Neuronal stem cell (in vitro differentiated cells): ENCODE data around the gene THBS4.

ENCODE experiments used
- DNase-seq: peaks from one replicate; pipeline ENCODE4 v3.0.0-alpha.2; 2013; ENCODE audit warnings: low spot score
- H2AFZ ChIP-seq: one replicate; pipeline ENCODE4 v1.6.1; 2013; ENCODE audit warnings: mild to moderate bottlenecking, low read length, inconsistent platforms
- H2AK5ac ChIP-seq: 2 replicates; pipeline ENCODE4 v1.6.1; 2013; ENCODE audit warnings: low read depth, mild to moderate bottlenecking, inconsistent platforms, low read length, moderate library complexity, mixed read lengths
- H2BK120ac ChIP-seq: 2 replicates; pipeline ENCODE4 v1.6.1; 2013; ENCODE audit warnings: low read depth, mild to moderate bottlenecking, inconsistent platforms, low read length, moderate library complexity, mixed read lengths
- H2BK12ac ChIP-seq: one replicate; pipeline ENCODE4 v1.6.1; 2013; ENCODE audit warnings: low read length, inconsistent platforms
- H2BK15ac ChIP-seq: 2 replicates; pipeline ENCODE4 v1.6.1; 2013; ENCODE audit warnings: mild to moderate bottlenecking, low read length, inconsistent platforms, mixed read lengths
- H2BK5ac ChIP-seq: one replicate; pipeline ENCODE4 v1.6.1; 2013; ENCODE audit warnings: inconsistent platforms, mild to moderate bottlenecking, low read length, moderate library complexity
- H3K14ac ChIP-seq: one replicate; pipeline ENCODE4 v1.6.1; 2013; ENCODE audit warnings: low read length, inconsistent platforms
- H3K18ac ChIP-seq: 2 replicates; pipeline ENCODE4 v1.6.1; 2013; ENCODE audit warnings: low read length, inconsistent platforms
- H3K23ac ChIP-seq: 2 replicates; pipeline ENCODE4 v1.6.1; 2013; ENCODE audit warnings: low read depth, mild to moderate bottlenecking, mixed read lengths, low read length, inconsistent platforms; ENCODE audit not compliant: poor library complexity
- H3K27ac ChIP-seq: replicated peaks from 3 replicates; pipeline ENCODE4 v1.5.1; 2013; ENCODE audit warnings: low read length, inconsistent platforms
- H3K27me3 ChIP-seq, 3 experiments: 2 replicates each; pipeline ENCODE4 v1.6.1; 2013; ENCODE audit warnings: low read length in 3 of 3, mild to moderate bottlenecking in 2 of 3, inconsistent platforms in 1 of 3, low read depth in 1 of 3, mixed read lengths in 1 of 3, moderate library complexity in 1 of 3; ENCODE audit not compliant: control insufficient read depth in 3 of 3, insufficient read depth in 3 of 3
- H3K36me3 ChIP-seq, 2 donors: replicated peaks in 1 of 2; 2 replicates each; pipeline ENCODE4 v1.6.1; 2013; ENCODE audit warnings: low read length in 2 of 2; ENCODE audit not compliant: control insufficient read depth in 2 of 2, insufficient read depth in 2 of 2
- H3K4ac ChIP-seq: 2 replicates; pipeline ENCODE4 v1.6.1; 2013; ENCODE audit warnings: inconsistent platforms, mild to moderate bottlenecking, low read length, moderate library complexity
- H3K4me1 ChIP-seq, 2 donors: 1 replicate in 1 of 2; 2 replicates in 1 of 2; pipeline ENCODE4 v1.6.1; 2013; ENCODE audit warnings: low read length in 2 of 2, low read depth in 1 of 2; ENCODE audit not compliant: control insufficient read depth in 2 of 2, insufficient read depth in 1 of 2
- H3K4me2 ChIP-seq: one replicate; pipeline ENCODE4 v1.6.1; 2013; ENCODE audit warnings: mild to moderate bottlenecking, low read length, inconsistent platforms; ENCODE audit not compliant: insufficient read depth, poor library complexity, severe bottlenecking
- H3K4me3 ChIP-seq, 2 donors: 2 replicates each; pipeline ENCODE4 v1.5.1; 2013; ENCODE audit warnings: low read length in 2 of 2, mild to moderate bottlenecking in 2 of 2, inconsistent platforms in 1 of 2, moderate library complexity in 1 of 2
- H3K79me1 ChIP-seq: one replicate; pipeline ENCODE4 v1.6.1; 2013; ENCODE audit warnings: low read depth, mild to moderate bottlenecking, inconsistent platforms, low read length, moderate library complexity
- H3K9ac ChIP-seq: one replicate; pipeline ENCODE4 v1.6.1; 2013; ENCODE audit warnings: mild to moderate bottlenecking, low read depth, low read length, inconsistent platforms; ENCODE audit not compliant: poor library complexity
- H3K9me3 ChIP-seq, 2 donors: replicated peaks in 1 of 2; 2 replicates each; pipeline versions ENCODE3 to v1.6.1; 2013; ENCODE audit warnings: low read length in 2 of 2, mild to moderate bottlenecking in 2 of 2, inconsistent platforms in 1 of 2, low read depth in 1 of 2, mixed read lengths in 1 of 2, moderate library complexity in 1 of 2; ENCODE audit not compliant: control insufficient read depth in 2 of 2, insufficient read depth in 1 of 2
- H4K8ac ChIP-seq: one replicate; pipeline ENCODE4 v1.6.1; 2013; ENCODE audit warnings: low read depth, mild to moderate bottlenecking, inconsistent platforms, low read length, moderate library complexity
- H4K91ac ChIP-seq: one replicate; pipeline ENCODE4 v1.6.1; 2013; ENCODE audit warnings: low read length, low read depth, mild to moderate bottlenecking, inconsistent platforms; ENCODE audit not compliant: poor library complexity
- WGBS, 2 donors: extraction: QIAGEN DNeasy Blood & Tissue Kit; methylation state at CpG; one replicate each; pipeline ENCODE4 v1.1.7; 2013; ENCODE audit warnings: missing lambda C conversion rate in 2 of 2, mixed read lengths in 1 of 2; ENCODE audit not compliant: insufficient read length in 2 of 2, insufficient replicate concordance in 1 of 2; ENCODE audit errors: extremely low coverage in 2 of 2; 5-methylcytosine and 5-hydroxymethylcytosine counted together

The THBS4 gene

GRCh38 chr5:80069251-80069800, 34.2 kb downstream of the THBS4 start:
- H3K18ac ChIP-seq: no peak overlapping the region
- no peak overlapping the region for H3K23ac ChIP-seq
- no peak overlapping the region for H2AK5ac ChIP-seq
- no peak overlapping the region for H3K4ac ChIP-seq
- no peak overlapping the region for H2BK120ac ChIP-seq
- H3K9me3 ChIP-seq: no peaks in the 10 kb centered on the region
- WGBS, 2 donors: no CpG with 5 or more reads among the region's 4 CpGs
- no peak overlapping the region for H3K4me2 ChIP-seq
- no peak for DNase-seq
- no peak overlapping the region for H2BK5ac ChIP-seq
- no peak overlapping the region for H4K8ac ChIP-seq
- H2AFZ ChIP-seq: peak overlapping the region; percentile 79
- no peak overlapping the region for H2BK12ac ChIP-seq
- no peaks in the 10 kb centered on the region for H3K27me3 ChIP-seq
- no peak overlapping the region for H2BK15ac ChIP-seq
- peaks cover 0 to 3% of the 10 kb centered on the region in 2 donors for H3K36me3 ChIP-seq
- no peak overlapping the region for H3K4me3 ChIP-seq
- H3K79me1 ChIP-seq: no peaks in the 10 kb centered on the region
- H3K4me1 ChIP-seq: peaks cover 6 to 13% of the 10 kb centered on the region in 2 donors
- no peak overlapping the region for H3K9ac ChIP-seq
- no peak overlapping the region for H3K14ac ChIP-seq
- H4K91ac ChIP-seq: no peak overlapping the region
- no peak overlapping the region for H3K27ac ChIP-seq

- Histone ChIP-seq H3K79me1 (no peaks in the 10 kb centered on the region), H3K4me1 (peaks cover 6 to 13% of the 10 kb centered on the region in 2 donors), H3K36me3 (peaks cover 0 to 3% of the 10 kb centered on the region in 2 donors), H3K4ac (no peak overlapping the region), H3K9me3 (no peaks in the 10 kb centered on the region), H4K8ac (no peak overlapping the region), H3K14ac (no peak overlapping the region), H3K4me2 (no peak overlapping the region), H2AK5ac (no peak overlapping the region), H3K9ac (no peak overlapping the region), H3K18ac (no peak overlapping the region), H3K23ac (no peak overlapping the region), H2BK12ac (no peak overlapping the region), H3K4me3 (no peak overlapping the region), H3K27me3 (no peaks in the 10 kb centered on the region), H2AFZ (peak overlapping the region; percentile 79), H3K27ac (no peak overlapping the region), H2BK15ac (no peak overlapping the region), H2BK5ac (no peak overlapping the region), H4K91ac (no peak overlapping the region), H2BK120ac (no peak overlapping the region)
- no peak for DNase-seq
- WGBS, 2 donors: no CpG with 5 or more reads among the region's 3 CpGs
Measured at GRCh38 chr5:80069918-80070318, 34.8 kb downstream of the THBS4 start.

- H3K27me3 ChIP-seq: no peaks in the 10 kb centered on the region
- no peak overlapping the region for H3K4me2 ChIP-seq
- H3K4me3 ChIP-seq: no peak overlapping the region
- peaks cover 0 to 3% of the 10 kb centered on the region in 2 donors for H3K36me3 ChIP-seq
- no peak overlapping the region for H3K18ac ChIP-seq
- H2BK5ac ChIP-seq: no peak overlapping the region
- H3K9me3 ChIP-seq: no peaks in the 10 kb centered on the region
- H4K91ac ChIP-seq: no peak overlapping the region
- H2AFZ ChIP-seq: peak overlapping the region; percentile 79
- no peak overlapping the region for H2BK120ac ChIP-seq
- H3K4me1 ChIP-seq: peaks cover 6 to 13% of the 10 kb centered on the region in 2 donors
- H3K9ac ChIP-seq: no peak overlapping the region
- H3K23ac ChIP-seq: no peak overlapping the region
- no peak overlapping the region for H3K14ac ChIP-seq
- no peak overlapping the region for H3K27ac ChIP-seq
- no peak overlapping the region for H2AK5ac ChIP-seq
- H4K8ac ChIP-seq: no peak overlapping the region
- no CpG with 5 or more reads among the region's 10 CpGs for WGBS, 2 donors
- H2BK15ac ChIP-seq: no peak overlapping the region
- DNase-seq: no peak
- no peak overlapping the region for H2BK12ac ChIP-seq
- H3K4ac ChIP-seq: no peak overlapping the region
- no peaks in the 10 kb centered on the region for H3K79me1 ChIP-seq
Measured at GRCh38 chr5:80070338-80071056, 35.3 kb downstream of the THBS4 start.

- Histone ChIP-seq H3K4me3 (no peak overlapping the region), H2BK12ac (no peak overlapping the region), H3K18ac (no peak overlapping the region), H2AFZ (no peak overlapping the region), H4K8ac (no peak overlapping the region), H3K36me3 (peaks cover 0 to 3% of the 10 kb centered on the region in 2 donors), H2BK5ac (no peak overlapping the region), H2BK15ac (no peak overlapping the region), H3K4me2 (no peak overlapping the region), H3K23ac (no peak overlapping the region), H3K27me3 (no peaks in the 10 kb centered on the region), H2BK120ac (no peak overlapping the region), H4K91ac (no peak overlapping the region), H3K79me1 (no peaks in the 10 kb centered on the region), H3K27ac (no peak overlapping the region), H3K4ac (no peak overlapping the region), H3K4me1 (peaks cover 6 to 13% of the 10 kb centered on the region in 2 donors), H3K9me3 (no peaks in the 10 kb centered on the region), H3K9ac (no peak overlapping the region), H3K14ac (no peak overlapping the region), H2AK5ac (no peak overlapping the region)
- WGBS, 2 donors: no CpG with 5 or more reads among the region's 2 CpGs
- DNase-seq: no peak
Measured at GRCh38 chr5:80071510-80072021, 36.4 kb downstream of the THBS4 start.
